ENCODE results near the gene ACTRT2.

Gene ACTRT2

DNA sequence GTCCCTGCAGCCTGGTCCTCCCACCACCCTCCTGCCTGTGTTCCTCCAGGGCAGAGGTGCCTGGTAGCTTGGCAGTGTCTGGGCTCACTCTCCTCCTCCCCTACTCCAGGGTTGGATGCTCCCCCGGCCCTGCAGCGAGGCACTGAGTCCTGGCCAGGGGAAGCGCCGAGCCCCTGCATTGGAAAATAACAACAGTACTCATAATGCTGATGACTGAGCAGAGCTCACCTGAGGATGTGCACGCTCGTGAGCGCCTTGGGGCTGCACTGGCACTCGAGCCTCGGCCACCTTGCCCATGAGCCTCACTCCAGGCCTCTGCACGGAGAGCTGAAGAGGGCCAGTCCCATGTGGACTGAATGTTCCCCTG, 6.0 kb upstream of the ACTRT2 start:
- no peak overlapping the region for H3K4me3 ChIP-seq (ENCODE audit: low read depth, low read length)
- TF ChIP-seq, protein P1, sequence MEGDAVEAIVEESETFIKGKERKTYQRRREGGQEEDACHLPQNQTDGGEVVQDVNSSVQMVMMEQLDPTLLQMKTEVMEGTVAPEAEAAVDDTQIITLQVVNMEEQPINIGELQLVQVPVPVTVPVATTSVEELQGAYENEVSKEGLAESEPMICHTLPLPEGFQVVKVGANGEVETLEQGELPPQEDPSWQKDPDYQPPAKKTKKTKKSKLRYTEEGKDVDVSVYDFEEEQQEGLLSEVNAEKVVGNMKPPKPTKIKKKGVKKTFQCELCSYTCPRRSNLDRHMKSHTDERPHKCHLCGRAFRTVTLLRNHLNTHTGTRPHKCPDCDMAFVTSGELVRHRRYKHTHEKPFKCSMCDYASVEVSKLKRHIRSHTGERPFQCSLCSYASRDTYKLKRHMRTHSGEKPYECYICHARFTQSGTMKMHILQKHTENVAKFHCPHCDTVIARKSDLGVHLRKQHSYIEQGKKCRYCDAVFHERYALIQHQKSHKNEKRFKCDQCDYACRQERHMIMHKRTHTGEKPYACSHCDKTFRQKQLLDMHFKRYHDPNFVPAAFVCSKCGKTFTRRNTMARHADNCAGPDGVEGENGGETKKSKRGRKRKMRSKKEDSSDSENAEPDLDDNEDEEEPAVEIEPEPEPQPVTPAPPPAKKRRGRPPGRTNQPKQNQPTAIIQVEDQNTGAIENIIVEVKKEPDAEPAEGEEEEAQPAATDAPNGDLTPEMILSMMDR (conservative IDR thresholded peaks at IDR 0.05; ENCODE audit: low read depth, low read length), result no peak
- DNase-seq (ENCODE audit: low read depth), result no peak

DNA sequence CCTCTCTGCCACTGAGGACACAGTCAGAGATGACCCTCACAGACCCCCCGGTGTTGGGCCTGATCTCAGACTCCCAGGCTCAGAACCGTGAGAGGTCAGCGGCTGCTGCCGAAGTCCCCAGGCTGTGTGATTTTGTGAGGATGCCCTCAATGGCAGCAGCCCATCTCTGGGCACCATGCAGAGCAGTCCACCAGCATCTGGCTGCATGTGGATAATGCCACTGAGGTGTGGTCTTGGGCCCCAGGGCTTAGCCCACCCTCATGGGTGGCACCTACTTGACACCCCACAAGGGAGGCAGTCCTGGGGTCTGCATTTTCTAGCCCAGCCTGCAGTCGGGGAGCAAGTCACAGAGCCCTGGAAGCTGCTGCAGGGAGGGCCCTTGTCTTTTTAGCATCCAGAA, 5.5 kb upstream of the ACTRT2 start:
- TF ChIP-seq, protein P1 (conservative IDR thresholded peaks at IDR 0.05; ENCODE audit: low read depth, low read length), result no peak
- no peak for DNase-seq (ENCODE audit: low read depth)
- H3K4me3 ChIP-seq (ENCODE audit: low read depth, low read length), result no peak overlapping the region

DNA sequence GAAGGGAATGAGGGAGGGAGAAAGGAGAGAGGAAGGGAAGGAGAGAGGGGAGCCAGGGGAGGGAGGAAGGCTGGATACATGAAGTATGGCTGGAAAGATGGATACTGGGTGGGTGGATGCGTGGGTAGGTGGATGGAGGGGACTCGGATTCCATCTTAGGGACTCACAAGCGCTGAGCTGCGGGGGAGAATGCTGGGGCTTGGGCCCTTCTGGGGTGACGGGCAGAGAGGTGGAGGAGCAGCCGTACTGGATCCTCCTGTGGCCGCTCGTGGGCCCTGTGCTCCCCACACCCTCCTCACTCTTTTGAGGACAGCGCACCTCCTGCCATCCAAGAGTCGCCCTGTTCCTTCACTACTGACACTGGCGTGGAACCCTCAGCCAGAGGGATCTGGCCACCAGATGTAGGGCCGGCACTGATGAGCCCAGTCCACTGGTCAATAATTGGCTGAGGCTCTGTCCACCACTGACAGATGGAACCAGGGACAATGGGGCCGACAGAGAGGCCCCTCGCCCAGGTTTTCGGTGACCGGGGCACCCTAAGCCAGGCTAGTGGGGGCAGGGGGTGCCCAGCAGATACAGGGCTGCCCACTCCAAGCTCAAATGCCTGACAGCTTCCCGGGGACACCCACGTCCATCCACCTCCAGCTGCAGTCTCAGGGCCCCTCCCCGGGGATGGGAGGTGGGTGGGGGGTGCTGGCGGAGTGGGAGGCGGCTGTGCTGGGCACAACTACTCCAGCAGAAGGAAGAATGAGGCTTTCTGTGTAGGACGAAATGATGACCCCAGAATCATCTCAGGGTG, 4.4 kb upstream of the ACTRT2 start:
- no peak overlapping the region for H3K4me3 ChIP-seq (ENCODE audit: low read depth, low read length)
- TF ChIP-seq, protein P1 (conservative IDR thresholded peaks at IDR 0.05; ENCODE audit: low read depth, low read length), result no peak
- DNase-seq (ENCODE audit: low read depth), result no peak

DNA sequence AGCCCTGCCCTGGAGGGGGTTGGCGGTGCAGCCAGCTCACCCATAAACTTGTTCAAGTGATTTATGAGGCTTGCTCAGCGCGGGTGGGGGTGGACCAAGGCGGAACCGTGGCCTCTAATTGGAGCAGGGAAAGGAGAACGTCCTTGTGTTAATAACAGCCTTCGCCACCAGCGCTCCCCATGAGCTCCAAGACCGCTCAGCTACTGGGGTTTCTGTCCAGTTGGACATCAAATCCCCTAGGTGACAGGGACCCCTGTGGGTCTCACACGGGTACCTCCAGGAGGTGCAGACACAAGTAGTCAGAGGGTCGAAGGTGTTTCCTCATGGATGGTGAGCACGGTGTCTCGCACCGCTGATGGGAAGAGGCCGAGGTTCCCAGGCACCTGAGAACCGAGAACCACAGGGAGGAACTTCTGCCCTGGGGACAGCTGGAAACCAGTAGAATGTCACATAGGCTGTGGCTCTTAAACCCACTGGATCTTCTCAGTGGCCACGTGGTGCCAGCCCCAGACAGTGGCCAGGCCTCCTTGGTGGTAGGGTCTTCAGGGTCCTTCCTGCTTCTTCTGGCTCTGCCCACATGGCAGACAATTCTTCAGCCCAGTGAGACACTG, 3.7 kb upstream of the ACTRT2 start:
- H3K4me3 ChIP-seq (ENCODE audit: low read depth, low read length), result no peak overlapping the region
- no peak for DNase-seq (ENCODE audit: low read depth)
- TF ChIP-seq, protein P1 (conservative IDR thresholded peaks at IDR 0.05; ENCODE audit: low read depth, low read length), result no peak

DNA sequence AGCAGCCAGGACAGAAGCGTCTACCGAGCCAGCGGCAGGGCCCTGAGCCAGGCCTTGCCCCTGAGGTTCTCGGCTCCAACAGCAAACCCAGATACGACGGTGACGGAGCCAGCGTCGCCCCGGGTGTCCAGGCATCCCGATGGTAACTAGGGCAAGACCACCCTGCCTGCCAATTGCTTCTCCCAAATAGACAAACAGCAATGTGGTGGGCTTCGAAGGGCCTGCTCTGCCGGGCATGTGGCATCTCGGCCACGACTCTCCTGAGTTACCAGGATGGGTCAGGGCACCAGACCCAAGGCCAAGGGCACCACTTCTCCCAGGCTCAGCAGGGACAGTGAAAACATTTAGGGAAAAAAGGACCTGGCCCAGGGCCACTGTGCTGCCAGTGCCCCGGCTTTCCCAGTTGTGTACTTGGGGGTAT, 3.2 kb upstream of the ACTRT2 start:
- TF ChIP-seq, protein P1 (conservative IDR thresholded peaks at IDR 0.05; ENCODE audit: low read depth, low read length), result no peak
- no peak overlapping the region for H3K4me3 ChIP-seq (ENCODE audit: low read depth, low read length)
- DNase-seq (ENCODE audit: low read depth), result no peak

DNA sequence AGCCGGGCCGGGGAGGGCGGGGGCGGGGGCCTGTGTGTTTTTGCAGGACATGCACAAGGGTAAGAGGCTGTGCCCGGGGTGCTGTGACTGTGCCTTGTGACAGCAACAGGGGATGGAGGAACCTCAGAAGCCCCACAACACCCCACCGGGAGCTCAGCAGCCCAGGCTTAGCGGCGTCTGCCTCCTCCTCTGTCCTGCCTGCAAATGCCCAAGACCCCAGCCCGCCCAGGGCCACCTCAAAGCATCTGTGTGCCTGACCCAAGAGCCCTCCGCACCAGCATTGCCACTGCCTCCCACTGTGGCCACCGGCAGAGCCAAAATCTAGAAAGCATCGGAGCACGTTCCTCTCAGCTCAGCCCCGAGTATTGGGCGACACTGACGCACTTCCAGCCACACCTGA, 2.7 kb upstream of the ACTRT2 start:
- no peak for DNase-seq (ENCODE audit: low read depth)
- TF ChIP-seq, protein P1 (conservative IDR thresholded peaks at IDR 0.05; ENCODE audit: low read depth, low read length), result no peak
- H3K4me3 ChIP-seq (ENCODE audit: low read depth, low read length), result no peak overlapping the region
